Erythroblast (primary cell): ENCODE data around the gene PSME1.

Experiments
- GATA1 ChIP-seq: IDR thresholded peaks from 2 replicates; pipeline ENCODE4 v1.6.1; 2011; ENCODE audit warnings: low read depth, mild to moderate bottlenecking, control low read depth, low read length, moderate library complexity
- POLR2A ChIP-seq: IDR thresholded peaks from 2 replicates; pipeline ENCODE4 v1.6.1; 2011; ENCODE audit warnings: mild to moderate bottlenecking, low read length

GRCh38 chr14:24156840-24157239, 20.8 kb downstream of the PSME1 start:
- TF ChIP-seq POLR2A, result no peak
- TF ChIP-seq GATA1, result no peak
